Chondrocyte (in vitro differentiated cells): Measurements from ENCODE around the gene SEPHS2. TPM values are rescaled to one million over a fixed set of nuclear protein-coding genes. Genes with fewer than 3 reads are reported as not detected.
"Not testable (repeated sequence)": the region's sequence is repeated elsewhere in the genome, so short reads cannot be mapped to it uniquely, and the experiment has no call there.

Experiments
- DNase-seq: peaks from one replicate; pipeline ENCODE4 v3.0.0; 2021; ENCODE audit warnings: mixed read lengths, low spot score
- H3K27ac Mint-ChIP-seq: one replicate; pipeline ENCODE4 v1.8.0; 2021; ENCODE audit warnings: mild to moderate bottlenecking, moderate library complexity, mixed read lengths; ENCODE audit not compliant: unreplicated experiment
- H3K27me3 Mint-ChIP-seq: 2 replicates; pipeline ENCODE4 v1.8.0; 2021; ENCODE audit warnings: low read depth, mixed read lengths
- H3K36me3 Mint-ChIP-seq: 2 replicates; pipeline ENCODE4 v1.8.0; 2021; ENCODE audit warnings: low read depth, mixed read lengths
- H3K4me1 Mint-ChIP-seq: 2 replicates; pipeline ENCODE4 v1.8.0; 2021; ENCODE audit warnings: low read depth, mild to moderate bottlenecking, mixed read lengths
- H3K4me3 Mint-ChIP-seq: one replicate; pipeline ENCODE4 v1.8.0; 2021; ENCODE audit warnings: mild to moderate bottlenecking, moderate library complexity, mixed read lengths; ENCODE audit not compliant: unreplicated experiment
- H3K9me3 Mint-ChIP-seq: 2 replicates; pipeline ENCODE4 v1.8.0; 2021; ENCODE audit warnings: low read depth, mixed read lengths
- CTCF ChIP-seq: fragments of 200-600 bp; sonication (generic); IDR thresholded peaks from 2 replicates; pipeline ENCODE4 v1.5.0; 2021; ENCODE audit warnings: antibody characterized with exemption, mild to moderate bottlenecking, moderate library complexity
- total RNA-seq: library from RNA; stranded (reverse); gene quantifications from 3 replicates; pipeline ENCODE4 v1.2.1, GENCODE V29; 2021

SEPHS2 gene
- total RNA-seq, 1 donor from 2014 or later, result 54.3 TPM

GRCh38 chr16:30481381-30481780, 35.7 kb upstream of the SEPHS2 start:
- Mint-ChIP-seq H3K9me3 (no peaks in the 10 kb centered on the region), H3K4me3 (no peak overlapping the region), H3K27ac (no peak overlapping the region), H3K27me3 (peaks cover 7% of the 10 kb centered on the region), H3K4me1 (no peaks in the 10 kb centered on the region), H3K36me3 (no peaks in the 10 kb centered on the region)
- TF ChIP-seq CTCF, result no peak
- DNase-seq, result no peak

- Mint-ChIP-seq H3K27me3 (peaks cover 9% of the 10 kb centered on the region), H3K4me3 (no peak overlapping the region), H3K9me3 (no peaks in the 10 kb centered on the region), H3K36me3 (no peaks in the 10 kb centered on the region), H3K4me1 (no peaks in the 10 kb centered on the region), H3K27ac (no peak overlapping the region)
- no peak for TF ChIP-seq CTCF
- no peak for DNase-seq
Measured at GRCh38 chr16:30478766-30479478, 33.2 kb upstream of the SEPHS2 start.

GRCh38 chr16:30477773-30478172, 32.1 kb upstream of the SEPHS2 start:
- H3K36me3 Mint-ChIP-seq, H3K27me3 Mint-ChIP-seq, DNase-seq, H3K9me3 Mint-ChIP-seq, H3K4me3 Mint-ChIP-seq, H3K27ac Mint-ChIP-seq, H3K4me1 Mint-ChIP-seq: not testable (repeated sequence)

GRCh38 chr16:30476991-30477390, 31.3 kb upstream of the SEPHS2 start:
- H3K4me1 Mint-ChIP-seq, result no peaks in the 10 kb centered on the region
- H3K4me3 Mint-ChIP-seq, result no peak overlapping the region
- DNase-seq, result no peak
- TF ChIP-seq CTCF, result no peak
- H3K9me3 Mint-ChIP-seq, result no peaks in the 10 kb centered on the region
- H3K27me3 Mint-ChIP-seq, result peaks cover 9% of the 10 kb centered on the region
- H3K27ac Mint-ChIP-seq, result no peak overlapping the region
- H3K36me3 Mint-ChIP-seq, result no peaks in the 10 kb centered on the region

GRCh38 chr16:30474684-30475083, 29.0 kb upstream of the SEPHS2 start:
- no peak overlapping the region for H3K4me3 Mint-ChIP-seq
- no peak for DNase-seq
- no peaks in the 10 kb centered on the region for H3K36me3 Mint-ChIP-seq
- H3K27me3 Mint-ChIP-seq, result peaks cover 5% of the 10 kb centered on the region
- H3K9me3 Mint-ChIP-seq, result no peaks in the 10 kb centered on the region
- peaks cover 6% of the 10 kb centered on the region for H3K4me1 Mint-ChIP-seq
- no peak for TF ChIP-seq CTCF
- H3K27ac Mint-ChIP-seq, result no peak overlapping the region

- no peak for DNase-seq
- Mint-ChIP-seq H3K4me3 (no peak overlapping the region), H3K4me1 (peaks cover 12% of the 10 kb centered on the region), H3K36me3 (no peaks in the 10 kb centered on the region), H3K27me3 (peaks cover 5% of the 10 kb centered on the region), H3K9me3 (no peaks in the 10 kb centered on the region), H3K27ac (no peak overlapping the region)
- TF ChIP-seq CTCF, result no peak
Measured at GRCh38 chr16:30474074-30474452, 28.4 kb upstream of the SEPHS2 start.
